ENCODE results near the gene CRYBG3. TPM values are rescaled to one million over a fixed set of nuclear protein-coding genes. Genes with fewer than 3 reads are reported as not detected.

Gene CRYBG3
- total RNA-seq, 2 donors from 2014 or later: 15.7 to 22.2 TPM

- no peak for DNase-seq
Observed at GRCh38 chr3:97950360-97950759, 128.5 kb downstream of the CRYBG3 start.

GRCh38 chr3:97952280-97952679 lies 130.5 kb downstream of the CRYBG3 start:
- TF ChIP-seq CTCF (IDR thresholded peaks at IDR 0.05): no peak
- no peaks in the 10 kb centered on the region for H3K36me3 ChIP-seq
- intact Hi-C loops (cut with DNase I): no loop called here
- H3K27me3 ChIP-seq: no peaks in the 10 kb centered on the region
- H3K27ac ChIP-seq: peak overlapping the region; percentile 28
- no peaks in the 10 kb centered on the region for H3K4me1 ChIP-seq
- peak; percentile 40 for DNase-seq
- H3K9ac ChIP-seq (ENCODE audit: low read depth in 2 of 2, low read length in 2 of 2): no peak overlapping the region
- H3K4me3 ChIP-seq: no peak overlapping the region
- no peaks in the 10 kb centered on the region for H3K9me3 ChIP-seq

More at GRCh38 chr3:97950360-97950759, 128.5 kb downstream of the CRYBG3 start:
- Histone ChIP-seq H3K4me1 (no peaks in the 10 kb centered on the region), H3K9ac (ENCODE audit: low read depth in 2 of 2, low read length in 2 of 2) (no peak overlapping the region), H3K4me3 (no peak overlapping the region), H3K9me3 (no peaks in the 10 kb centered on the region), H3K27ac (no peak overlapping the region), H3K27me3 (no peaks in the 10 kb centered on the region), H3K36me3 (no peaks in the 10 kb centered on the region)
- intact Hi-C loops (cut with DNase I): no loop called here
- no peak for TF ChIP-seq CTCF (IDR thresholded peaks at IDR 0.05)

- Histone ChIP-seq H3K27me3 (no peaks in the 10 kb centered on the region), H3K36me3 (no peaks in the 10 kb centered on the region), H3K9ac (ENCODE audit: low read depth in 2 of 2, low read length in 2 of 2) (no peak overlapping the region), H3K4me1 (no peaks in the 10 kb centered on the region), H3K9me3 (no peaks in the 10 kb centered on the region), H3K27ac (peak overlapping the region; percentile 28), H3K4me3 (no peak overlapping the region)
- no peak for DNase-seq
- no peak for TF ChIP-seq CTCF (IDR thresholded peaks at IDR 0.05)
- intact Hi-C loops (cut with DNase I): no loop called here
Observed at GRCh38 chr3:97952872-97953271, 131.1 kb downstream of the CRYBG3 start.

GRCh38 chr3:97954228-97954827 lies 132.5 kb downstream of the CRYBG3 start:
- no peak for DNase-seq
- Histone ChIP-seq H3K36me3 (no peaks in the 10 kb centered on the region), H3K4me1 (no peaks in the 10 kb centered on the region), H3K4me3 (no peak overlapping the region), H3K27ac (no peak overlapping the region), H3K27me3 (no peaks in the 10 kb centered on the region), H3K9me3 (no peaks in the 10 kb centered on the region), H3K9ac (ENCODE audit: low read depth in 2 of 2, low read length in 2 of 2) (no peak overlapping the region)
- no peak for TF ChIP-seq CTCF (IDR thresholded peaks at IDR 0.05)
- intact Hi-C loops (cut with DNase I): no loop called here

- no peak for TF ChIP-seq CTCF (IDR thresholded peaks at IDR 0.05)
- Histone ChIP-seq H3K4me1 (no peaks in the 10 kb centered on the region), H3K9me3 (no peaks in the 10 kb centered on the region), H3K27me3 (no peaks in the 10 kb centered on the region), H3K36me3 (no peaks in the 10 kb centered on the region), H3K9ac (ENCODE audit: low read depth in 2 of 2, low read length in 2 of 2) (no peak overlapping the region), H3K4me3 (no peak overlapping the region), H3K27ac (no peak overlapping the region)
- intact Hi-C loops (cut with DNase I): no loop called here
- no peak for DNase-seq
Observed at GRCh38 chr3:97956051-97956450, 134.2 kb downstream of the CRYBG3 start.

Measured in colonic mucosa (tissue), 4 donors.